Panc1 (cell line): ENCODE measurements around the gene DCANP1. TPM values are rescaled to one million over a fixed set of nuclear protein-coding genes. Genes with fewer than 3 reads are reported as not detected.

Experiments
- ATAC-seq: fragments of 200-7000 bp; cut with Tn5 transposase; 2 replicates; pipeline ENCODE4 v1.9.1; 2020; ENCODE audit warnings: mild to moderate bottlenecking, moderate library complexity
- BruUV-seq: library from RNA; stranded (reverse); fragments of 400-500 nt; replicated peaks from 2 replicates; lab custom pipeline; 2021; lab: Mats Ljungman, UMichigan
- CTCF ChIA-PET: fragments of 300-600 bp; sonication (Branson Sonifier 250); formaldehyde crosslinking; loops from one replicate; lab custom pipeline; 2022; ENCODE audit warnings: antibody characterized with exemption; lab: Charles Lee
- POLR2A ChIA-PET: fragments of 300-600 bp; sonication (Branson Sonifier 250); formaldehyde crosslinking; loops from one replicate; lab custom pipeline; 2022; ENCODE audit warnings: antibody characterized with exemption; lab: Charles Lee
- DNase-seq: peaks from one replicate; pipeline ENCODE4 v3.0.0-alpha.2; 2010; ENCODE audit warnings: low read depth, low spot score
- H3K27ac ChIP-seq: 2 replicates; pipeline ENCODE4 v1.5.1; 2011; ENCODE audit warnings: mild to moderate bottlenecking, low read length, inconsistent platforms
- H3K27me3 ChIP-seq: fragments of 200-500 bp; sonication (Bioruptor generic); 2 replicates; pipeline ENCODE4 v1.6.0; 2014; ENCODE audit warnings: low read length, inconsistent platforms; ENCODE audit not compliant: control insufficient read depth, insufficient read depth
- H3K36me3 ChIP-seq: fragments of 200-500 bp; sonication (Bioruptor generic); 2 replicates; pipeline ENCODE4 v1.5.1; 2014; ENCODE audit warnings: inconsistent platforms, mild to moderate bottlenecking, low read length, moderate library complexity; ENCODE audit not compliant: control insufficient read depth, insufficient read depth
- H3K4me1 ChIP-seq: 2 replicates; pipeline ENCODE4 v1.5.1; 2011; ENCODE audit warnings: inconsistent platforms, mild to moderate bottlenecking, low read length, moderate library complexity; ENCODE audit not compliant: control insufficient read depth, insufficient read depth
- H3K4me3 ChIP-seq, 2 experiments: 2 replicates each; pipeline ENCODE4 v1.5.1; 2011 to 2012; ENCODE audit warnings: low read depth in 2 of 2, low read length in 2 of 2, mild to moderate bottlenecking in 2 of 2, inconsistent platforms in 1 of 2, moderate library complexity in 1 of 2
- H3K9me3 ChIP-seq: fragments of 200-500 bp; sonication (Bioruptor generic); 2 replicates; pipeline ENCODE4 v1.5.1; 2014; ENCODE audit warnings: low read depth, mild to moderate bottlenecking, inconsistent platforms, low read length, moderate library complexity; ENCODE audit not compliant: control insufficient read depth, insufficient read depth
- CTCF ChIP-seq: fragments of 450-650 bp; IDR thresholded peaks from 2 replicates; pipeline ENCODE4 v1.5.1; 2017; ENCODE audit warnings: mild to moderate bottlenecking
- POLR2AphosphoS5 ChIP-seq: IDR thresholded peaks from 2 replicates; pipeline ENCODE4 v1.6.1; 2012; ENCODE audit warnings: mild to moderate bottlenecking, low read depth, low read length, moderate library complexity
- REST ChIP-seq, 2 experiments: IDR thresholded peaks; 2 replicates each; pipeline ENCODE4 v1.6.1; 2011 to 2012; ENCODE audit warnings: low read depth in 2 of 2, control low read depth in 1 of 2, low read length in 1 of 2, mild to moderate bottlenecking in 1 of 2, moderate library complexity in 1 of 2; ENCODE audit not compliant: insufficient read depth in 1 of 2
- SIN3A ChIP-seq: IDR thresholded peaks from 2 replicates; pipeline ENCODE4 v1.6.1; 2012; ENCODE audit warnings: low read depth, mild to moderate bottlenecking, low read length, moderate library complexity, borderline replicate concordance; ENCODE audit not compliant: insufficient read depth
- TCF7L2 ChIP-seq: IDR thresholded peaks from 2 replicates; pipeline ENCODE4 v1.6.1; 2011; ENCODE audit warnings: mild to moderate bottlenecking, low read depth, low read length, inconsistent platforms
- in situ Hi-C: cut with HindIII; loops from 2 replicates; pipeline ENCODE4 v1.10.0; 2016; ENCODE audit warnings: low sequenced_read_pairs, low pct_unique_long_range_greater_than_20kb
- intact Hi-C: fragments of 100-400 bp; cut with micrococcal nuclease; formaldehyde crosslinking; loops from one replicate; pipeline ENCODE4 v1.10.0; 2022; ENCODE audit not compliant: unreplicated experiment
- total RNA-seq: library from RNA; stranded (reverse); gene quantifications from one replicate; pipeline ENCODE4 v1.2.1, GENCODE V29; 2021; ENCODE audit not compliant: unreplicated experiment

Gene DCANP1
- total RNA-seq, 1 experiment from 2014 or later, result not detected

GRCh38 chr5:135448791-135449507 is 1.8 kb upstream of the DCANP1 start:
- no TSS peak for BruUV-seq
- H3K4me3 ChIP-seq, result no peak overlapping the region
- no peaks in the 10 kb centered on the region for H3K36me3 ChIP-seq
- ATAC-seq (no peak), DNase-seq (no peak)
- H3K4me1 ChIP-seq, result no peaks in the 10 kb centered on the region
- H3K27ac ChIP-seq, result no peak overlapping the region
- TF ChIP-seq POLR2AphosphoS5 (no peak), SIN3A (no peak), TCF7L2 (no peak), REST (IDR thresholded peaks at IDR 0.05; ENCODE audit: insufficient read depth in 1 of 2, low read depth in 2 of 2, low read length in 1 of 2) (no peak), CTCF (no peak)
- H3K27me3 ChIP-seq, result peaks cover 10% of the 10 kb centered on the region; the same call in 1 of the 2 replicates
- CTCF ChIA-PET, result no interaction called here
- in situ Hi-C loops, result no loop called here
- POLR2A ChIA-PET, result no interaction called here
- H3K9me3 ChIP-seq, result no peaks in the 10 kb centered on the region
- intact Hi-C loops, result no loop called here

GRCh38 chr5:135448071-135448739 is 1.1 kb upstream of the DCANP1 start:
- no peak for TF ChIP-seq SIN3A
- DNase-seq (no peak), ATAC-seq (no peak)
- Histone ChIP-seq H3K36me3 (no peaks in the 10 kb centered on the region), H3K4me3 (no peak overlapping the region), H3K4me1 (no peaks in the 10 kb centered on the region), H3K27ac (no peak overlapping the region), H3K27me3 (peaks cover 2% of the 10 kb centered on the region; the same call in 1 of the 2 replicates), H3K9me3 (no peaks in the 10 kb centered on the region)
- in situ Hi-C loops (no loop called here), intact Hi-C loops (no loop called here)
- POLR2A ChIA-PET, result no interaction called here
- BruUV-seq, result no TSS peak
- CTCF ChIA-PET, result no interaction called here
